Endodermal cell (in vitro differentiated cells): ENCODE data around the gene GET4. TPM values are rescaled to one million over a fixed set of nuclear protein-coding genes. Genes with fewer than 3 reads are reported as not detected.

Experiments
- DNase-seq: peaks from one replicate; pipeline ENCODE4 v3.0.0-alpha.2; 2017
- H3K27ac ChIP-seq: 2 replicates; pipeline ENCODE4 v1.5.1; 2013; ENCODE audit warnings: mild to moderate bottlenecking, low read depth, low read length, moderate library complexity
- H3K27me3 ChIP-seq: 2 replicates; pipeline ENCODE4 v1.6.1; 2013; ENCODE audit warnings: mild to moderate bottlenecking, low read length, moderate library complexity; ENCODE audit not compliant: insufficient read depth, control insufficient read depth, poor library complexity, severe bottlenecking
- H3K36me3 ChIP-seq: 2 replicates; pipeline ENCODE4 v1.7.0; 2013; ENCODE audit warnings: mild to moderate bottlenecking, low read length, moderate library complexity; ENCODE audit not compliant: control insufficient read depth, insufficient read depth
- H3K4me1 ChIP-seq: one replicate; pipeline ENCODE4 v1.7.0; 2013; ENCODE audit warnings: low read length; ENCODE audit not compliant: control insufficient read depth, insufficient read depth
- H3K4me3 ChIP-seq: 2 replicates; pipeline ENCODE4 v1.5.1; 2013; ENCODE audit warnings: mild to moderate bottlenecking, low read length, moderate library complexity
- H3K9ac ChIP-seq: 2 replicates; pipeline ENCODE4 v1.6.1; 2013; ENCODE audit warnings: mild to moderate bottlenecking, low read length, moderate library complexity; ENCODE audit not compliant: poor library complexity, severe bottlenecking; ENCODE audit errors: extremely low read depth
- H3K9me3 ChIP-seq: 2 replicates; pipeline ENCODE4 v1.6.1; 2013; ENCODE audit warnings: mild to moderate bottlenecking, low read length, moderate library complexity; ENCODE audit not compliant: control insufficient read depth
- H3K27ac Mint-ChIP-seq: 2 replicates; pipeline ENCODE4 v1.8.0; 2020; ENCODE audit warnings: mixed read lengths
- H3K27me3 Mint-ChIP-seq: 2 replicates; pipeline ENCODE4 v1.8.0; 2021; ENCODE audit warnings: mild to moderate bottlenecking, mixed read lengths; ENCODE audit not compliant: insufficient read depth
- H3K36me3 Mint-ChIP-seq: 2 replicates; pipeline ENCODE4 v1.8.0; 2020; ENCODE audit warnings: low read depth, mixed read lengths
- H3K4me1 Mint-ChIP-seq: 2 replicates; pipeline ENCODE4 v1.8.0; 2020; ENCODE audit warnings: mixed read lengths
- H3K4me3 Mint-ChIP-seq: 2 replicates; pipeline ENCODE4 v1.8.0; 2020; ENCODE audit warnings: mild to moderate bottlenecking, moderate library complexity, mixed read lengths
- H3K9me3 Mint-ChIP-seq: 2 replicates; pipeline ENCODE4 v1.8.0; 2020; ENCODE audit warnings: mild to moderate bottlenecking, mixed read lengths
- CTCF ChIP-seq: fragments of 200-600 bp; sonication (generic); conservative IDR thresholded peaks from 2 replicates; pipeline ENCODE4 v1.5.0; 2021; ENCODE audit warnings: antibody characterized with exemption, mild to moderate bottlenecking
- WGBS, 2 experiments: methylation state at CpG; one replicate each; pipeline versions ENCODE4 v1.1.5 to v1.1.7; 2013; ENCODE audit warnings: missing lambda C conversion rate in 2 of 2, mixed read lengths in 1 of 2; ENCODE audit not compliant: insufficient coverage in 1 of 2, insufficient read length in 1 of 2; 5-methylcytosine and 5-hydroxymethylcytosine counted together
- total RNA-seq, 2 donors: library from RNA; stranded (reverse); fragmentation: NEBNext Ultra II Directional in 1 of 2; extraction: Animal tissue kit (Norgen Biotek cat#: 25700) in 1 of 2; gene quantifications; 2 replicates in 1 of 2; 3 replicates in 1 of 2; pipeline ENCODE4 v1.2.1, GENCODE V29; 2021

The GET4 gene
- total RNA-seq, 2 donors from 2014 or later = 73.3 to 84.3 TPM

DNA sequence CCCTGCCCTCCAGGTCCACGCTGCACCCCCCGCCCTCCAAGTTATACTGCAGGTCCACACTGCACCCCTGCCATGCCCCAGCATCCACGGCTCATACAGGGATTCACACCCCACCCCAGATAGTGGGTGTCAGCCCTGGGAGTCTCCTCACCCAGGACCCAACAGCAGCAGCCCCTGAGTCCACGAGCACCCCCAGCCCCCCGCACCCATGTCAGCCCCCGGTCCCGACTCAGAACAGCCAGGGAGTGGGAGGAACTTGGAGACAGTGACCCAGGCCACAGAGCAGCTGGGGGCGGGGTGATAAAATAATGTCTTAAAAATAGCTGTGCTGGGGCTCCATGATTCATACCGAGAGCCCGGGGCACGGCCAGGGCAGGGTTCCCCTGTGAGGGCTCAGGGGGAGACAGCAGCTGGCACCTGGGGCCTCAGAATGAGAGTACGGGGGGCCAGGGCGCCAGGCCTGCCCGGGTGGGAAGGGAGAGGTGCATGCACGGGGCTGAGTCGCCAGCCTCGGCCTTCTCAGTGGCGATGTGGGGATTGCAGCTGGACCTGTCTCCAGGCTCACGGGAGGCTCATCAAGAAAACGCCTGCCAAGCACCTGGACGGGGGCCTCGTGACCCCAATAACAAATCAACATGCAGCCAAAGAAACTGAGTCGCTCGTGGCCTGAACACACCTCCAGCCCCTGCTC is 48.3 kb downstream of the GET4 start:
- no peaks in the 10 kb centered on the region for H3K36me3 ChIP-seq
- peaks cover 2% of the 10 kb centered on the region for H3K4me1 ChIP-seq
- no peak overlapping the region for H3K4me3 ChIP-seq
- Mint-ChIP-seq H3K9me3 (no peaks in the 10 kb centered on the region), H3K27me3 (no peaks in the 10 kb centered on the region), H3K27ac (no peak overlapping the region), H3K36me3 (no peaks in the 10 kb centered on the region), H3K4me1 (no peaks in the 10 kb centered on the region), H3K4me3 (no peak overlapping the region)
- H3K9me3 ChIP-seq = no peaks in the 10 kb centered on the region
- H3K9ac ChIP-seq = no peak overlapping the region
- no peak overlapping the region for H3K27ac ChIP-seq
- 90 to 92% methylated on average over 12 to 24 of the region's 24 CpGs for WGBS, 2 experiments
- DNase-seq = no peak
- no peak for TF ChIP-seq CTCF
- no peaks in the 10 kb centered on the region for H3K27me3 ChIP-seq

- H3K4me3 ChIP-seq = no peak overlapping the region
- Mint-ChIP-seq H3K4me3 (no peak overlapping the region), H3K36me3 (no peaks in the 10 kb centered on the region), H3K9me3 (no peaks in the 10 kb centered on the region), H3K4me1 (no peaks in the 10 kb centered on the region), H3K27me3 (no peaks in the 10 kb centered on the region), H3K27ac (no peak overlapping the region)
- no peak overlapping the region for H3K27ac ChIP-seq
- no peaks in the 10 kb centered on the region for H3K9me3 ChIP-seq
- no peak for DNase-seq
- peaks cover 2% of the 10 kb centered on the region for H3K4me1 ChIP-seq
- WGBS, 2 experiments = 85 to 92% methylated on average over 15 to 18 of the region's 18 CpGs
- no peak for TF ChIP-seq CTCF
- no peaks in the 10 kb centered on the region for H3K27me3 ChIP-seq
- H3K9ac ChIP-seq = no peak overlapping the region
- no peaks in the 10 kb centered on the region for H3K36me3 ChIP-seq
These were observed 49.2 kb downstream of the GET4 start for GRCh38 chr7:925601-926000.

- Histone ChIP-seq H3K4me3 (no peak overlapping the region), H3K9ac (no peak overlapping the region), H3K4me1 (peaks cover 2% of the 10 kb centered on the region), H3K27me3 (no peaks in the 10 kb centered on the region), H3K27ac (no peak overlapping the region), H3K36me3 (no peaks in the 10 kb centered on the region), H3K9me3 (no peaks in the 10 kb centered on the region)
- no peak for TF ChIP-seq CTCF
- Mint-ChIP-seq H3K9me3 (no peaks in the 10 kb centered on the region), H3K27ac (no peak overlapping the region), H3K4me3 (no peak overlapping the region), H3K36me3 (no peaks in the 10 kb centered on the region), H3K27me3 (no peaks in the 10 kb centered on the region), H3K4me1 (no peaks in the 10 kb centered on the region)
- 88 to 92% methylated on average over 19 to 47 of the region's 47 CpGs for WGBS, 2 experiments
- DNase-seq = no peak
These were observed 50.0 kb downstream of the GET4 start for GRCh38 chr7:926061-927030.
